BLaER1 treated with 17β-estradiol and CSF1 and Interleukin-3, amounts not matched to agents 10 nM and 100 nM (cell line): ENCODE data around the gene IRGQ.
"Not testable (repeated sequence)": the region's sequence is repeated elsewhere in the genome, so short reads cannot be mapped to it uniquely, and the experiment has no call there.

ENCODE experiments used
- H3K27ac ChIP-seq, 11 experiments: shearing (Covaris generic); formaldehyde crosslinking; 2 replicates each; pipeline ENCODE4 v1.8.1; 2022
- H3K27me3 ChIP-seq, 11 experiments: shearing (Covaris generic); formaldehyde crosslinking; 2 replicates each; pipeline ENCODE4 v1.8.1; 2022
- H3K36me3 ChIP-seq, 11 experiments: shearing (Covaris generic); formaldehyde crosslinking; 2 replicates each; pipeline ENCODE4 v1.8.1; 2022
- H3K4me1 ChIP-seq, 10 experiments: shearing (Covaris generic); formaldehyde crosslinking; 2 replicates each; pipeline ENCODE4 v1.8.1; 2022
- H3K4me2 ChIP-seq, 11 experiments: shearing (Covaris generic); formaldehyde crosslinking; 2 replicates each; pipeline ENCODE4 v1.8.1; 2022
- H3K4me3 ChIP-seq, 10 experiments: shearing (Covaris generic); formaldehyde crosslinking; 2 replicates each; pipeline ENCODE4 v1.8.1; 2022
- H3K9ac ChIP-seq, 11 experiments: shearing (Covaris generic); formaldehyde crosslinking; 2 replicates each; pipeline ENCODE4 v1.8.1; 2022
- H3K9me3 ChIP-seq, 11 experiments: shearing (Covaris generic); formaldehyde crosslinking; replicated peaks in 1 of 11; 2 replicates each; pipeline ENCODE4 v1.8.1; 2022
- H4K20me1 ChIP-seq, 11 experiments: shearing (Covaris generic); formaldehyde crosslinking; 2 replicates each; pipeline ENCODE4 v1.8.1; 2022
- Cebpa-rat ChIP-seq, 11 experiments: shearing (Covaris generic); IDR thresholded peaks; 2 replicates each; pipeline ENCODE4 v1.8.1; 2022

Gene IRGQ

DNA sequence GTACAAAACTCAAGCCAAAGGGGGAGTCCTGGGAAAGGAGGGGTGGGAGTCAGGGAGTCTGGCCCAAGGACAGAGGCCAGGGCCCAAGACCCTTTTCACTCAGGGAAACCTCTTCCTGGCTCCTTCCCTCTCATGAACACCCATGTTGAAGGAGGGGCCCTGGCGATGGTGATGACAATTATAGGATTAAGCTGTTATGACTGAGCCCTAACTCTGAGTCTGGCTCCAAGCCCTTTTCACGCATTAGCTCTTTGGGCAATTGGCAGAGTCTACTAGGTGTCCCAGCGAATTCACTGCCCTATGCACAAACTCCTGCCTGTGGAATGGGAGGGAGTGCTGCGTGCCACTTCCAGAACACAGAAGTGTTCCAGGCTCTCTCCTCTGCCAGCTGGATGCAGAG lies 42.3 kb downstream of the IRGQ start:
- TF ChIP-seq Cebpa-rat (IDR thresholded peaks at IDR 0.05) = no peak
- no peak overlapping the region for H3K4me3 ChIP-seq
- peak overlapping the region in 9 of 11 experiments; percentile 44 to 78 (median 69); a peak in 16 of 22 replicates for H3K27ac ChIP-seq
- H4K20me1 ChIP-seq = peaks cover 0 to 12% (median 0%) of the 10 kb centered on the region in 11 experiments; a peak in 2 of 22 replicates
- H3K27me3 ChIP-seq = no peaks in the 10 kb centered on the region
- peaks cover 29 to 56% (median 43%) of the 10 kb centered on the region in 10 experiments for H3K4me1 ChIP-seq
- no peaks in the 10 kb centered on the region for H3K9me3 ChIP-seq
- H3K36me3 ChIP-seq = peaks cover 74 to 94% (median 84%) of the 10 kb centered on the region in 11 experiments
- H3K9ac ChIP-seq = peak overlapping the region in 10 of 11 experiments; percentile 38 to 71 (median 60); a peak in 10 of 22 replicates
- H3K4me2 ChIP-seq = peak overlapping the region in 3 of 11 experiments; percentile 58 to 78 (median 71); a peak in 2 of 22 replicates

DNA sequence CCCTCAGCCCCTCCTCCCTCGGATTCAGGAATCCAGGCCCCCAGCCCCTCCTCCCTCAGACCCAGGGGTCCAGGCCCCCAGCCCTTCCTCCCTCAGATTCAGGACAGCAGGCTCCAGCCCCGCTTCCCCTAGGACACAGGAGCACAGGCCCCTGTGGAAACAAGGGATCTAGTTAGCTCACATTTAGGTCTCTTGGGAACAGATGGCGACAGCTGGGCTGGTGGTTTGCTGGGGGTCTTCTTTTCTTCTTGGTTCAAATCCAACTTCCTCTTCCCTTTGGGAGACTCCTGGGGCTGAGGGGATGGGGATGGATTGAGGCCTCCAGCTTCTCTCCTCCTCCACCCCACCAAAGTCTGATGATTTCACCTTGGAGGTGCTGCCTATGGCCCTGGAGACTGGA lies 43.3 kb downstream of the IRGQ start:
- Histone ChIP-seq H3K27me3 (no peaks in the 10 kb centered on the region), H3K27ac (peak overlapping the region in 10 of 11 experiments; percentile 17 to 78 (median 68); a peak in 19 of 22 replicates), H3K4me3 (no peak overlapping the region), H3K36me3 (peaks cover 65 to 87% (median 76%) of the 10 kb centered on the region in 11 experiments), H4K20me1 (peaks cover 0 to 12% (median 0%) of the 10 kb centered on the region in 11 experiments; a peak in 2 of 22 replicates), H3K4me2 (peak overlapping the region in 9 of 11 experiments; percentile 47 to 78 (median 58); a peak in 18 of 22 replicates), H3K4me1 (peaks cover 23 to 49% (median 37%) of the 10 kb centered on the region in 10 experiments), H3K9me3 (no peaks in the 10 kb centered on the region), H3K9ac (peak overlapping the region; percentile 38 to 71 (median 62); a peak in 19 of 22 replicates)
- no peak for TF ChIP-seq Cebpa-rat (IDR thresholded peaks at IDR 0.05)

DNA sequence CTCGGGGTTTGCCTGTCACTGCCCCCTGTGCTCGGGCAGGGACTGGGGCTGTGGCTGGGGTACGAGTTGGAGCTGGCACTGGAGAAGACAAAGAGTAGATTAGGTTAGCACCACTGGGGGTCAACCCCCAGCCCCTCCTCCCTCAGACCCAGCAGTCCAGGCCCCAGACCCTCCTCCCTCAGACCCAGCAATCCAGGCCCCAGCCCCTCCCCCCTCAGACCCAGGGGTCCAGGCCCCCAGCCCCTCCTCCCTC lies 43.8 kb downstream of the IRGQ start:
- peaks cover 60 to 87% (median 80%) of the 10 kb centered on the region in 11 experiments for H3K36me3 ChIP-seq
- no peaks in the 10 kb centered on the region for H3K27me3 ChIP-seq
- no peak for TF ChIP-seq Cebpa-rat (IDR thresholded peaks at IDR 0.05)
- H3K9me3 ChIP-seq = no peaks in the 10 kb centered on the region
- peaks cover 0 to 12% (median 0%) of the 10 kb centered on the region in 11 experiments; a peak in 2 of 22 replicates for H4K20me1 ChIP-seq
- H3K4me3 ChIP-seq = no peak overlapping the region
- peak overlapping the region in 5 of 11 experiments; percentile 56 to 78 (median 61); a peak in 5 of 22 replicates for H3K4me2 ChIP-seq
- peak overlapping the region in 8 of 11 experiments; percentile 38 to 71 (median 65); a peak in 12 of 22 replicates for H3K9ac ChIP-seq
- peak overlapping the region in 8 of 11 experiments; percentile 56 to 78 (median 72); a peak in 15 of 22 replicates for H3K27ac ChIP-seq
- peaks cover 18 to 44% (median 35%) of the 10 kb centered on the region in 10 experiments; a peak in 19 of 20 replicates for H3K4me1 ChIP-seq

DNA sequence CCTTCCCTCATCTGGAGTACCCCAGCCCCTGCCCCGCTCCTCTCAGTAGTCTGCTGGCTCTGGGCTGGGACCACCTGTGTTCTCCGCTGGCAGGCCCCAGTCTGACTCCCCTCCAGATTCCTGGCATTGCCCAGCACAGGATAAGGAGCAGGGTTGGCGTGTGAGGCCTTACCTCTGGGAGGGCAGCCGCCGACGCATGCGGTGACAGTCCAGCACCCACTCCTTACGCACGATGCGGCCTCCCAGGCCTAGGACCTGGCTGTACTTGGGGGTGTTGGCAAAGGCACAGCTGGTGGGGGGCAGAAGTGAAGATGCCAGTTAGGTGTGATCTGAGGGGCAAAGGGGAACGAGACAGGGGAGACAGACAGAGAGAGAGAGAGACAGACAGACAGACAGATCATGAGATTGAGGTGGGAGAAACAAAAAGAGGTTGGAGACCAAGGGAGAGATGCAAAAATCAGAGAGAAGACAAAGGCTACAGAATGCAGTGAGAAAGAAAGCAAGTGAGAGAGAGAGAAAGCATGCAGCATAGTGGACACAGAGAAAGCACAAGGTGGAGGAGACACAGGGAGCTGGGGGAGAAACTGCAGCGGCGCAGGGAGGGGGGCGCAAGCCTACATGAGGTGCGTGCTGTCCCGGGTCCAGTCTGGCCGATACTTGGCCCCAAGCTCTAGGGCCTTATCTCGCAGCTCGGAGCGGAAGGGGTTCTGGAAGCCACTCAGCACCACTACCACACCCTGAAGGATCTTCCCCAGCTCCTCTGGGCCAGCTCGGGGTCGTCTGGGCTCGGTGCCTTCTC lies 44.3 kb downstream of the IRGQ start:
- H3K4me1 ChIP-seq = peaks cover 13 to 44% (median 35%) of the 10 kb centered on the region in 10 experiments; a peak in 19 of 20 replicates
- H3K4me2 ChIP-seq = peak overlapping the region in 3 of 11 experiments; percentile 58 to 78 (median 71); a peak in 3 of 22 replicates
- peak overlapping the region in 8 of 11 experiments; percentile 38 to 71 (median 65); a peak in 12 of 22 replicates for H3K9ac ChIP-seq
- peaks cover 62 to 87% (median 82%) of the 10 kb centered on the region in 11 experiments for H3K36me3 ChIP-seq
- TF ChIP-seq Cebpa-rat (IDR thresholded peaks at IDR 0.05) = no peak
- no peaks in the 10 kb centered on the region for H3K27me3 ChIP-seq
- peak overlapping the region in 8 of 11 experiments; percentile 56 to 78 (median 72); a peak in 15 of 22 replicates for H3K27ac ChIP-seq
- H4K20me1 ChIP-seq = peaks cover 0 to 12% (median 0%) of the 10 kb centered on the region in 11 experiments; a peak in 2 of 22 replicates
- H3K9me3 ChIP-seq = no peaks in the 10 kb centered on the region
- H3K4me3 ChIP-seq = no peak overlapping the region

DNA sequence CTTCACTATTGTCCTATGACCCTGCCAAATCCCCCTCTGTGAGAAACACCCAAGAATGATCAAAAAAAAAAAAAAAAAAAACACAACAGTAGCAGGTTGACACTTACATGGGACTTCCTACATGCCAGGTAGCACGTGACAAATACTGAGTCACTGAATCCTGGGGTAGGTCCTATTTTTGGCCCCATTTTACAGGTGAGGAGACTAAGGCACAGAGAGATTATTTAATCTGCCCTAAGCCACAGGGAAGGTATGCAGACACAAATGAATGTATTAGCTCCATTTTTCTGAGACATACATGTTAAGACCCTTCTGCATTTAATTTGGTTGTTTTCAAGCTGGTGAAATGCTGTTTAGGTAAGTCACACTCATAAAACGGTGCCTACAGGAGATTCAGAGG lies 47.2 kb downstream of the IRGQ start:
- Histone ChIP-seq H3K27ac (no peak overlapping the region), H3K36me3 (peaks cover 62 to 85% (median 79%) of the 10 kb centered on the region in 11 experiments), H3K4me3 (no peak overlapping the region), H3K4me2 (no peak overlapping the region), H4K20me1 (peaks cover 0 to 13% (median 0%) of the 10 kb centered on the region in 11 experiments; a peak in 2 of 22 replicates), H3K9ac (no peak overlapping the region), H3K9me3 (no peaks in the 10 kb centered on the region), H3K27me3 (no peaks in the 10 kb centered on the region), H3K4me1 (peaks cover 0 to 46% (median 41%) of the 10 kb centered on the region in 10 experiments; a peak in 18 of 20 replicates)
- no peak for TF ChIP-seq Cebpa-rat (IDR thresholded peaks at IDR 0.05)

DNA sequence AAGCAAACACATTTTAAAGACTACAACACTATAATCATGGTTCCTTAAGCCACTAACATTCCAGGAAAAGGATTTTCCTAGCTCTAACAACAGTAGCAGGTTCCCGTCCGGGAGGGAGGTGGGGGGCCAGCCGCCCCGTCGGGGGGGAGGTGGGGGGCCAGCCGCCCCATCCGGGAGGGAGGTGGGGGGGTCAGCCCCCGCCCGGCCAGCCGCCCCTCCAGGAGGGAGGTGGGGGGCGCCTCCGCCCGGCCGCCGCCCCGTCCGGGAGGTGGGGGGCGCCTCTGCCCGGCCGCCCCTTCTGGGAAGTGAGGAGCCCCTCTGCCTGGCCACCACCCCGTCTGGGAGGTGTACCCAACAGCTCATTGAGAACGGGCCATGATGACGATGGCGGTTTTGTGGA lies 48.0 kb downstream of the IRGQ start:
- Histone ChIP-seq H3K36me3 (peaks cover 62 to 85% (median 79%) of the 10 kb centered on the region in 11 experiments), H3K4me1 (peaks cover 0 to 38% (median 35%) of the 10 kb centered on the region in 10 experiments; a peak in 18 of 20 replicates)
- not testable (repeated sequence) for H3K27ac ChIP-seq, H3K4me2 ChIP-seq, H4K20me1 ChIP-seq, H3K9me3 ChIP-seq, H3K9ac ChIP-seq, H3K4me3 ChIP-seq, H3K27me3 ChIP-seq

DNA sequence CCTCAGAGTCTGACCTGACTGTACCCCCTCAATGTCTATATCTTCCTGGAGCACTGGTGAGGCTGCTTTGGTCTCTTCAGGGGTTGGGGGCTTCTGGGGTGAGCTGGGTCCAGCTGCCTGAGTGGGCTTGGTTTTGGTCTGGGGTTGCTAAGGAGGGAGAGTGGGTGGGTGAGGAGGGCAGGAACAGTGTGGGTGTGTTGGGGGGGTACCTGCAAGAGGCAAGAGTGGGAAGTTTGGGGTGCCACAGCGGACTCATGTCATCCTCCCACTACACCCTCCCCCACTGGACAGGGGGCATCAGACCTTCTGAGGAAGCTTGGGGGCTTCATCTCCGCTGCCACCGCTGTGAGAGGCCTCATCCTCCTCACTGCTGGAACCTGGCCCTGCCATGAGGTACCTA lies 49.4 kb downstream of the IRGQ start:
- H3K36me3 ChIP-seq = peaks cover 68 to 87% (median 84%) of the 10 kb centered on the region in 11 experiments
- H3K9me3 ChIP-seq = no peaks in the 10 kb centered on the region
- H3K27ac ChIP-seq = 0 out of 22 replicates have a peak overlapping the region, but pooled peaks of 2 of the 11 experiments have one; percentile 12 to 20
- H4K20me1 ChIP-seq = peaks cover 0 to 8% (median 0%) of the 10 kb centered on the region in 11 experiments; a peak in 1 of 22 replicates
- no peak overlapping the region for H3K4me2 ChIP-seq
- no peak for TF ChIP-seq Cebpa-rat (IDR thresholded peaks at IDR 0.05)
- no peak overlapping the region for H3K4me3 ChIP-seq
- no peak overlapping the region for H3K9ac ChIP-seq
- H3K4me1 ChIP-seq = peaks cover 0 to 26% (median 24%) of the 10 kb centered on the region in 10 experiments; a peak in 17 of 20 replicates
- no peaks in the 10 kb centered on the region for H3K27me3 ChIP-seq

DNA sequence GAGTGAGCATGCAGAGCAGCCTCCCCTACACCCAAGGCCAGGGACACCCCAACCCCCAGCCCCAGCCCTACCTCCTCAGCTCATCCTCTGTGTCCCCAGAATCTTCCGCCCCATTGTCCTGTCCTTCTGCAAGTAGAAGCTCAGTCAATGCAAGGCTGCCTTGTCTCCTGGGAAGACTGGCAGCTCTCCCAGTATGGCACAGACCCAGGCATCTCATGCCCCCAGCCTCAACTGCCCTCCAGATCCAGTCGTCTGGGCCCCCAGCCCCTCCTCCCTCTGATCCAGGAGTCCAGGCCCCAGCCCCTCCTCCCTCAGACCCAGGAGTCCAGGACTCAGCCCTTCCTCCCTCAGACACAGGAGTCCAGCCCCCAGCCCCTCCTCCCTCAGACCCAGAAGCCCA lies 50.0 kb downstream of the IRGQ start:
- Histone ChIP-seq H3K4me1 (peaks cover 0 to 26% (median 24%) of the 10 kb centered on the region in 10 experiments; a peak in 17 of 20 replicates), H3K36me3 (peaks cover 68 to 87% (median 84%) of the 10 kb centered on the region in 11 experiments), H3K9me3 (no peaks in the 10 kb centered on the region), H3K4me2 (peak overlapping the region in 8 of 11 experiments; percentile 10 to 72 (median 45); a peak in 8 of 22 replicates), H3K9ac (peak overlapping the region in 4 of 11 experiments; percentile 1 to 27 (median 16); a peak in 1 of 22 replicates), H3K27me3 (no peaks in the 10 kb centered on the region), H3K27ac (peak overlapping the region in 2 of 11 experiments; percentile 4 to 29; a peak in 1 of 22 replicates), H4K20me1 (peaks cover 0 to 8% (median 0%) of the 10 kb centered on the region in 11 experiments; a peak in 2 of 22 replicates), H3K4me3 (no peak overlapping the region)
- no peak for TF ChIP-seq Cebpa-rat (IDR thresholded peaks at IDR 0.05)
